ENCODE results near the gene PTGFR. TPM values are rescaled to one million over a fixed set of nuclear protein-coding genes. Genes with fewer than 3 reads are reported as not detected.

Gene PTGFR
- total RNA-seq, 1 donor from 2014 or later = not detected

DNA sequence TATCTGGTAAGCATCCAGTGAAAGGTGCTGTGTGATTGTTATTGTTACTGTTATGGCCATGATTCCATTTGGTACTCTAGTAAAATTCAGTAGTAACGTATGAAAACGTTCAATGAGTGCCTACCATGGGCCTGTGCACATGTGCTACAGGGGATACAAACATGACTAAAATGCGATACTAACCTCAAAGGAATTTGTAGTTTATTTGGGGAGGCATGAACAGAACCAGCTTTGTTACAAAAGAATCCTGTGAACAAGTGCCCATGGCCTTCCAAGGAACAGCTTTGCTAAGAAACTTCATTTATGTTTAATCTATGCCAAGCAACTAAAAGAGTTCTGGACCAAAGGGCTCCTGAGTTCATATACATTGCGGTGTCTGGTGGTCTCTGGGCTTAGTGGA is 28.7 kb downstream of the PTGFR start:
- Histone ChIP-seq H4K20me1 (ENCODE audit: low read depth) (no peaks in the 10 kb centered on the region), H3K4me1 (no peaks in the 10 kb centered on the region), H3K36me3 (no peaks in the 10 kb centered on the region), H3K9me3 (ENCODE audit: low read depth) (no peaks in the 10 kb centered on the region), H2AFZ (replicated peaks) (no peak overlapping the region), H3K9ac (no peak overlapping the region), H3K4me2 (no peak overlapping the region), H3K27ac (no peak overlapping the region), H3K4me3 (no peak overlapping the region), H3K27me3 (no peaks in the 10 kb centered on the region), H3F3A (ENCODE audit: low read depth) (no peaks in the 10 kb centered on the region), H3K79me2 (ENCODE audit: low read depth) (no peaks in the 10 kb centered on the region)
- Mint-ChIP-seq H3K27ac (no peak overlapping the region), H3K4me3 (no peak overlapping the region), H3K9me3 (no peaks in the 10 kb centered on the region), H3K27me3 (ENCODE audit: insufficient read depth, low read depth) (no peaks in the 10 kb centered on the region), H3K4me1 (no peaks in the 10 kb centered on the region), H3K36me3 (no peaks in the 10 kb centered on the region)
- no peak for DNase-seq (ENCODE audit: low spot score)
- TF ChIP-seq, protein P1, sequence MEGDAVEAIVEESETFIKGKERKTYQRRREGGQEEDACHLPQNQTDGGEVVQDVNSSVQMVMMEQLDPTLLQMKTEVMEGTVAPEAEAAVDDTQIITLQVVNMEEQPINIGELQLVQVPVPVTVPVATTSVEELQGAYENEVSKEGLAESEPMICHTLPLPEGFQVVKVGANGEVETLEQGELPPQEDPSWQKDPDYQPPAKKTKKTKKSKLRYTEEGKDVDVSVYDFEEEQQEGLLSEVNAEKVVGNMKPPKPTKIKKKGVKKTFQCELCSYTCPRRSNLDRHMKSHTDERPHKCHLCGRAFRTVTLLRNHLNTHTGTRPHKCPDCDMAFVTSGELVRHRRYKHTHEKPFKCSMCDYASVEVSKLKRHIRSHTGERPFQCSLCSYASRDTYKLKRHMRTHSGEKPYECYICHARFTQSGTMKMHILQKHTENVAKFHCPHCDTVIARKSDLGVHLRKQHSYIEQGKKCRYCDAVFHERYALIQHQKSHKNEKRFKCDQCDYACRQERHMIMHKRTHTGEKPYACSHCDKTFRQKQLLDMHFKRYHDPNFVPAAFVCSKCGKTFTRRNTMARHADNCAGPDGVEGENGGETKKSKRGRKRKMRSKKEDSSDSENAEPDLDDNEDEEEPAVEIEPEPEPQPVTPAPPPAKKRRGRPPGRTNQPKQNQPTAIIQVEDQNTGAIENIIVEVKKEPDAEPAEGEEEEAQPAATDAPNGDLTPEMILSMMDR (IDR thresholded peaks at IDR 0.05) = no peak
- no peak for TF ChIP-seq EZH2 (IDR thresholded peaks at IDR 0.05)
- no peak for TF ChIP-seq EZH2phosphoT487 (IDR thresholded peaks at IDR 0.05)

DNA sequence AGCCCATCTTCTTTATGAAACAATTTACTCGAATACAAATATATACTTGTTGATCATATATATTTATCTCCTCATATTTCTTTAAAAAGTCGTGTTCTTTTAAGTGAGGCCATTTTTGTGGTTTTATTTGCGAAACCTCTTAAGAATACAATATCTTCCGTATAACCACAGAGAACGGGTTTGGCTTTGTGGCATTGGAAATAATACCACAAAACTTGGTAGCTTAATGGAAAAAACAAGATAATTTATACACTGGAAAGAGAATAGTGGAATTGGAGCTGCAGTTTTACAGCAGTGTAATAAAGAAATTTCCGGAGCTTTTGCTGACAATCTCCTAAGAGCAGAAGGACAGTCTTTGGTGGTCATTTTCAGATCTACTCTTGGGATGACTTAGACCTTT is 29.4 kb downstream of the PTGFR start:
- no peaks in the 10 kb centered on the region for H3K36me3 Mint-ChIP-seq
- Histone ChIP-seq H4K20me1 (ENCODE audit: low read depth) (no peaks in the 10 kb centered on the region), H3K4me3 (no peak overlapping the region), H3K36me3 (no peaks in the 10 kb centered on the region), H2AFZ (replicated peaks) (no peak overlapping the region), H3K27me3 (no peaks in the 10 kb centered on the region), H3K27ac (no peak overlapping the region), H3K4me2 (no peak overlapping the region), H3F3A (ENCODE audit: low read depth) (no peaks in the 10 kb centered on the region), H3K4me1 (no peaks in the 10 kb centered on the region), H3K79me2 (ENCODE audit: low read depth) (no peaks in the 10 kb centered on the region), H3K9me3 (ENCODE audit: low read depth) (no peaks in the 10 kb centered on the region), H3K9ac (no peak overlapping the region)
- no peak for DNase-seq (ENCODE audit: low spot score)
- H3K27me3 Mint-ChIP-seq (ENCODE audit: insufficient read depth, low read depth) = no peaks in the 10 kb centered on the region
- no peaks in the 10 kb centered on the region for H3K9me3 Mint-ChIP-seq
- no peak overlapping the region for H3K27ac Mint-ChIP-seq
- TF ChIP-seq, protein P1 (IDR thresholded peaks at IDR 0.05) = no peak
- TF ChIP-seq EZH2phosphoT487 (IDR thresholded peaks at IDR 0.05) (no peak), EZH2 (IDR thresholded peaks at IDR 0.05) (no peak)
- no peak overlapping the region for H3K4me3 Mint-ChIP-seq
- no peaks in the 10 kb centered on the region for H3K4me1 Mint-ChIP-seq

DNA sequence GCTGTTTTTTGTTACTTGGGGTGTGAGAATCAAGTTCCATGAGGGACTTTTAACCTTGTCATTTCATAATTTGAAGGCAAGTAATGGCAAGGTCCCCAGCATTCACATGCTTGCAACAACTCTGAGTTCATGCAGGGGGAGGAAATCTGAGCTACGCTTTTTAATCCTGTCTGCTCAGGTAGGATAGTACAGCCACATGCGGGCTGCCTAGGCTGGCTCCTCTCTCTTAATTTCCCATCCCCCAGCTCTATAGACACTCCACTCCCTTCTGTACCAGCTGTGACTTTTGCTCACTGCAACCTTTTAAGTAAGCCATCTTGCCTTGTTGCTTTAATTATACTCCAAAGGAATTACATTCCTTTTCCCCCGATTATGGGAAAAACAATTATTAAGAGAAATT is 30.1 kb downstream of the PTGFR start:
- no peak overlapping the region for H3K4me3 ChIP-seq
- no peaks in the 10 kb centered on the region for H3K36me3 ChIP-seq
- no peak overlapping the region for H3K9ac ChIP-seq
- H3K27me3 ChIP-seq = no peaks in the 10 kb centered on the region
- Mint-ChIP-seq H3K9me3 (no peaks in the 10 kb centered on the region), H3K4me3 (no peak overlapping the region), H3K27me3 (ENCODE audit: insufficient read depth, low read depth) (no peaks in the 10 kb centered on the region), H3K4me1 (no peaks in the 10 kb centered on the region), H3K27ac (no peak overlapping the region), H3K36me3 (no peaks in the 10 kb centered on the region)
- no peak for DNase-seq (ENCODE audit: low spot score)
- H3K27ac ChIP-seq = no peak overlapping the region
- no peak overlapping the region for H3K4me2 ChIP-seq
- H3F3A ChIP-seq (ENCODE audit: low read depth) = no peaks in the 10 kb centered on the region
- H3K79me2 ChIP-seq (ENCODE audit: low read depth) = no peaks in the 10 kb centered on the region
- TF ChIP-seq, protein P1 (IDR thresholded peaks at IDR 0.05) = no peak
- TF ChIP-seq EZH2 (IDR thresholded peaks at IDR 0.05) (no peak), EZH2phosphoT487 (IDR thresholded peaks at IDR 0.05) (no peak)
- H3K4me1 ChIP-seq = no peaks in the 10 kb centered on the region
- H2AFZ ChIP-seq (replicated peaks) = no peak overlapping the region
- H3K9me3 ChIP-seq (ENCODE audit: low read depth) = no peaks in the 10 kb centered on the region
- no peaks in the 10 kb centered on the region for H4K20me1 ChIP-seq (ENCODE audit: low read depth)
